ENCODE measurements around the gene P3H2.

DNA sequence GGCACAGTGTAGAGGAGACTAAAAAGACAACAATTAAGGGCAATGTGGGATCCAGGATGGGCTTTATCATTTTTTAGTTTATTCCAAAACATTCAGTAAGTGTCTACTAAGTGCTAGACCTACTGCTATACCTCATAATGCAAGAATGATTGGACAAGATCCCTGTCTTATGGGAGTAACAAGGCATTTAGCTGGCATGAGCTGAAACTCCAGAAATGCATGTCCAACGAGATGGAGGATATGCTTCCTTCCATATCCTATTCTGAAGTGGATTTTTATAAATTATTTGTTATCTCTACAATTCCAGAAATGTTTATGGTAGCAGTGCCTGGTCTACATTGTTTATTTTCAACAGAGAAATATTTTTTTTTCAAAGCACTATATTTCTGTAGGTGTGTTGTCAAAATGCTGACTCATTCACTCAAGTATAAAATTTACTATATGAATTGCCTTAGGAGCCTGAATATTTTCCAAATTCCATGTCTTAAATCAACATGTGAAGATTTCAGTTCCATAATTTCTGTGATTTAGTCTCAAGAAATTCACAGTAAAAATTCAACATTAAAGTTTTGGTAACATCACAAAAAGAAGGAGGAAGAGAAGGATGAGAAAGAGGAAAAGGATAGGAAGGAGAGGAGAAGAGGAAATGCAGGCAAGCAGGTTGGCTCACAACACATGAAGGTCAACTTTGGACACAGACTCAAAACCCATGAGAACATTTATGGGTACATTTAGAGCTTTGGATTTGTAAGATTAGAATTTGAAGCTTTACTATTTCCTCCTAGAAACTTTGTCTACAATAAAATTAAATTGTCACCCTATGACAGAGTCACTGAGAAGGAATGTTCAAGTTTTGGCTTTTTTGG, 88.6 kb downstream of the P3H2 start:
- no peak for TF ChIP-seq CCNT2 (IDR thresholded peaks at IDR 0.05; ENCODE audit: borderline replicate concordance, extremely low read depth, insufficient read length, low read depth, low read length)
- TF ChIP-seq ZBTB8A (IDR thresholded peaks at IDR 0.05; ENCODE audit: partially characterized antibody): no peak
- TF ChIP-seq, protein P1, sequence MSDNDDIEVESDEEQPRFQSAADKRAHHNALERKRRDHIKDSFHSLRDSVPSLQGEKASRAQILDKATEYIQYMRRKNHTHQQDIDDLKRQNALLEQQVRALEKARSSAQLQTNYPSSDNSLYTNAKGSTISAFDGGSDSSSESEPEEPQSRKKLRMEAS (CRISPR knock-in tag; IDR thresholded peaks at IDR 0.05): no peak
- TF ChIP-seq KHSRP (IDR thresholded peaks at IDR 0.05): no peak
